ENCODE data around the gene ZNF451. TPM values are rescaled to one million over a fixed set of nuclear protein-coding genes. Genes with fewer than 3 reads are reported as not detected.

ZNF451 gene
- total and polyA plus RNA-seq, 2 donors (not counting 1 experiment from before 2014, with no cell fraction given), result 25.9 to 86.3 TPM

DNA sequence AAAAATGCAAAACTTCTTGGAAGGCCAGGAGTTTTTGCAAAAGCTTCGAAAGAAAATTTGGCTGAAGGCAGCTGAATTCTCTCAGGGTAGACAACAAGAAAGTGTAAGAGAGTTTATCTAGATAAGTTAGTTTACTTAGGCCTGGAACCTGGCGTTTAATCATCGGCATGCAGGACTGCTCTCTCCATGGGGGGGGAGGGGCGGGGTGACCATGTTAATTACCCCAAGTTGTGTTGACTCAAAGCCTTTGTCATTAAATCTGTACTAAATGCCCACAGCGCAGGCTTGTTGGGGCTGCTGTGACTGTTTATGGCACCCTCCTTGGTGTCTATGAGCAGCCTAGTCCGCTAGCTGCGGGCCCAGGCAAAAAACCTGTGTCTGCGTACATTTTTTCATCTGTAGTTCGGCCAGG lies 20.1 kb upstream of the ZNF451 start:
- Histone ChIP-seq H4K20me1 (ENCODE audit: control insufficient read depth, insufficient read depth, low read length, poor library complexity, severe bottlenecking) (no peaks in the 10 kb centered on the region), H3K9ac (ENCODE audit: low read length) (no peak overlapping the region), H3K79me2 (ENCODE audit: control insufficient read depth, insufficient read depth, low read length) (no peaks in the 10 kb centered on the region), H3K36me3 (replicated peaks in 1 of 2; ENCODE audit: control extremely low read depth in 1 of 2, control insufficient read depth in 1 of 2, extremely low read depth in 1 of 2, insufficient read depth in 2 of 2, low read length in 1 of 2) (no peaks in the 10 kb centered on the region), H3K4me2 (replicated peaks; ENCODE audit: low read depth, low read length, poor library complexity, severe bottlenecking) (no peak overlapping the region), H3K4me3 (ENCODE audit: control extremely low read depth in 1 of 5, extremely low read depth in 1 of 5, insufficient read depth in 1 of 5, low read depth in 2 of 5, low read length in 4 of 5) (no peak overlapping the region), H3K27me3 (replicated peaks in 1 of 4; ENCODE audit: control extremely low read depth in 1 of 4, control insufficient read depth in 3 of 4, insufficient read depth in 4 of 4, low read length in 3 of 4) (no peaks in the 10 kb centered on the region), H3K4me1 (ENCODE audit: control insufficient read depth in 2 of 2, insufficient read depth in 2 of 2, low read length in 2 of 2) (peaks cover under 1 to 3% of the 10 kb centered on the region in 2 donors), H3K27ac (ENCODE audit: low read length in 2 of 2) (no peak overlapping the region), H3K9me3 (ENCODE audit: control extremely low read depth in 1 of 3, control insufficient read depth in 2 of 3, insufficient read depth in 1 of 3, low read length in 2 of 3) (no peaks in the 10 kb centered on the region), H2AFZ (ENCODE audit: insufficient read depth, low read depth, low read length, poor library complexity, severe bottlenecking) (no peak overlapping the region)
- Mint-ChIP-seq H3K4me1 (peaks cover 3% of the 10 kb centered on the region), H3K4me3 (no peak overlapping the region), H3K9me3 (ENCODE audit: insufficient read depth) (no peaks in the 10 kb centered on the region), H3K27ac (no peak overlapping the region), H3K27me3 (no peaks in the 10 kb centered on the region)
- ChIA-PET POLR2A (no interaction called here), CTCF (no interaction called here)
- DNase-seq (no peak), ATAC-seq (ENCODE audit: low read depth) (no peak)
- 96% methylated on average over 9 of the region's 9 CpGs for WGBS (ENCODE audit: insufficient coverage)
- TF ChIP-seq EZH2 (IDR thresholded peaks at IDR 0.05; ENCODE audit: borderline replicate concordance, insufficient read depth, low read depth, low read length, poor library complexity, severe bottlenecking), result no peak
- TF ChIP-seq, protein P1, sequence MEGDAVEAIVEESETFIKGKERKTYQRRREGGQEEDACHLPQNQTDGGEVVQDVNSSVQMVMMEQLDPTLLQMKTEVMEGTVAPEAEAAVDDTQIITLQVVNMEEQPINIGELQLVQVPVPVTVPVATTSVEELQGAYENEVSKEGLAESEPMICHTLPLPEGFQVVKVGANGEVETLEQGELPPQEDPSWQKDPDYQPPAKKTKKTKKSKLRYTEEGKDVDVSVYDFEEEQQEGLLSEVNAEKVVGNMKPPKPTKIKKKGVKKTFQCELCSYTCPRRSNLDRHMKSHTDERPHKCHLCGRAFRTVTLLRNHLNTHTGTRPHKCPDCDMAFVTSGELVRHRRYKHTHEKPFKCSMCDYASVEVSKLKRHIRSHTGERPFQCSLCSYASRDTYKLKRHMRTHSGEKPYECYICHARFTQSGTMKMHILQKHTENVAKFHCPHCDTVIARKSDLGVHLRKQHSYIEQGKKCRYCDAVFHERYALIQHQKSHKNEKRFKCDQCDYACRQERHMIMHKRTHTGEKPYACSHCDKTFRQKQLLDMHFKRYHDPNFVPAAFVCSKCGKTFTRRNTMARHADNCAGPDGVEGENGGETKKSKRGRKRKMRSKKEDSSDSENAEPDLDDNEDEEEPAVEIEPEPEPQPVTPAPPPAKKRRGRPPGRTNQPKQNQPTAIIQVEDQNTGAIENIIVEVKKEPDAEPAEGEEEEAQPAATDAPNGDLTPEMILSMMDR (IDR thresholded peaks at IDR 0.05), result no peak
- intact Hi-C loops (cut with micrococcal nuclease), result no loop called here

DNA sequence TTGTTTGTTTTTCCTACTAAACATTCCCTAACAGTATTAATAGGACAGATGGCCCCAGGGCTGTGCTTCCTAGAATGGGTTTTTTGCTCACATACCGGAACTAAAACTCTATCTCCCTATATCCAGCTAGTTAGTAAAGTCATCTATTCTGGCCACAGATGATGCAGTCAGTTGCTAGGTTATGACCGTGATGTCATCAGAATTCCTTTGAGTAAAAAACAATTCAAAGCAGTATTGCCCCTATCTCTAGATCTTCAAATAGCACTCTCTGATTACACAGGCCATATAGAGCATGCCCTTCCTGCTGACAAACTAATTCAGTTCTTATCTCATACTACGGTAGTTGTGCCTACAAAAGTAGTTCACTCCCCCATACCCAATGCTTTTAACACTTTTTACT lies 17.9 kb upstream of the ZNF451 start:
- Histone ChIP-seq H3K4me2 (replicated peaks; ENCODE audit: low read depth, low read length, poor library complexity, severe bottlenecking) (no peak overlapping the region), H3K27me3 (replicated peaks in 1 of 4; ENCODE audit: control extremely low read depth in 1 of 4, control insufficient read depth in 3 of 4, insufficient read depth in 4 of 4, low read length in 3 of 4) (no peaks in the 10 kb centered on the region), H3K79me2 (ENCODE audit: control insufficient read depth, insufficient read depth, low read length) (no peaks in the 10 kb centered on the region), H3K4me3 (ENCODE audit: control extremely low read depth in 1 of 5, extremely low read depth in 1 of 5, insufficient read depth in 1 of 5, low read depth in 2 of 5, low read length in 4 of 5) (no peak overlapping the region), H3K36me3 (replicated peaks in 1 of 2; ENCODE audit: control extremely low read depth in 1 of 2, control insufficient read depth in 1 of 2, extremely low read depth in 1 of 2, insufficient read depth in 2 of 2, low read length in 1 of 2) (no peaks in the 10 kb centered on the region), H3K9me3 (ENCODE audit: control extremely low read depth in 1 of 3, control insufficient read depth in 2 of 3, insufficient read depth in 1 of 3, low read length in 2 of 3) (no peaks in the 10 kb centered on the region), H2AFZ (ENCODE audit: insufficient read depth, low read depth, low read length, poor library complexity, severe bottlenecking) (no peak overlapping the region), H3K9ac (ENCODE audit: low read length) (no peak overlapping the region), H3K4me1 (ENCODE audit: control insufficient read depth in 2 of 2, insufficient read depth in 2 of 2, low read length in 2 of 2) (no peaks in the 10 kb centered on the region), H3K27ac (ENCODE audit: low read length in 2 of 2) (no peak overlapping the region), H4K20me1 (ENCODE audit: control insufficient read depth, insufficient read depth, low read length, poor library complexity, severe bottlenecking) (no peaks in the 10 kb centered on the region)
- no peaks in the 10 kb centered on the region for H3K27me3 Mint-ChIP-seq
- no peak for ATAC-seq (ENCODE audit: low read depth)
- H3K4me1 Mint-ChIP-seq, result no peaks in the 10 kb centered on the region
- H3K27ac Mint-ChIP-seq, result no peak overlapping the region
- no peak for DNase-seq
- no peaks in the 10 kb centered on the region for H3K9me3 Mint-ChIP-seq (ENCODE audit: insufficient read depth)
- no peak for TF ChIP-seq EZH2 (IDR thresholded peaks at IDR 0.05; ENCODE audit: borderline replicate concordance, insufficient read depth, low read depth, low read length, poor library complexity, severe bottlenecking)
- ChIA-PET CTCF (interaction anchor here (1.0 kb wide), 1 partner anchor 52 kb away, joined by 3 read pairs; no protein-coding TSS in a partner anchor), POLR2A (no interaction called here)
- intact Hi-C loops (cut with micrococcal nuclease), result no loop called here
- H3K4me3 Mint-ChIP-seq, result no peak overlapping the region
- WGBS (ENCODE audit: insufficient coverage), result 100% methylated on average over 2 of the region's 3 CpGs

Measured in B cell (primary cell).